H9 (cell line): ENCODE data around the gene ABCA7. TPM values are rescaled to one million over a fixed set of nuclear protein-coding genes. Genes with fewer than 3 reads are reported as not detected.

ENCODE experiments used
- DNase-seq: peaks from one replicate; pipeline ENCODE4 v3.0.0-alpha.2; 2017
- H2AFZ ChIP-seq: one replicate; pipeline ENCODE4 v1.6.1; 2013; ENCODE audit warnings: mild to moderate bottlenecking, low read length, control low read depth, moderate library complexity
- H2AK5ac ChIP-seq: 2 replicates; pipeline ENCODE4 v1.6.1; 2013; ENCODE audit warnings: low read length, control low read depth, mixed read lengths; ENCODE audit not compliant: insufficient read length
- H2BK120ac ChIP-seq: one replicate; pipeline ENCODE4 v1.6.1; 2013; ENCODE audit warnings: low read depth, mild to moderate bottlenecking, low read length, control low read depth, inconsistent platforms; ENCODE audit not compliant: poor library complexity, severe bottlenecking
- H2BK12ac ChIP-seq: 2 replicates; pipeline ENCODE4 v1.6.1; 2013; ENCODE audit warnings: low read length, control low read depth, mixed read lengths, low read depth; ENCODE audit not compliant: insufficient read length
- H2BK15ac ChIP-seq: 2 replicates; pipeline ENCODE4 v1.6.1; 2013; ENCODE audit warnings: low read depth, low read length, control low read depth
- H2BK20ac ChIP-seq: one replicate; pipeline ENCODE4 v1.6.1; 2013; ENCODE audit warnings: low read depth, mild to moderate bottlenecking, low read length, control low read depth, inconsistent platforms; ENCODE audit not compliant: poor library complexity, severe bottlenecking
- H2BK5ac ChIP-seq: 2 replicates; pipeline ENCODE4 v1.6.1; 2013; ENCODE audit warnings: low read length, control low read depth, mixed read lengths; ENCODE audit not compliant: insufficient read length
- H3K14ac ChIP-seq: 2 replicates; pipeline ENCODE4 v1.6.1; 2013; ENCODE audit warnings: low read length, control low read depth; ENCODE audit not compliant: insufficient read depth
- H3K18ac ChIP-seq: 2 replicates; pipeline ENCODE4 v1.6.1; 2013; ENCODE audit warnings: low read depth, mild to moderate bottlenecking, mixed read lengths, low read length, control low read depth; ENCODE audit not compliant: insufficient read length
- H3K23ac ChIP-seq: 2 replicates; pipeline ENCODE4 v1.6.1; 2013; ENCODE audit warnings: low read length, control low read depth, mixed read lengths, low read depth; ENCODE audit not compliant: insufficient read length
- H3K23me2 ChIP-seq: 2 replicates; pipeline ENCODE4 v1.6.1; 2013; ENCODE audit warnings: low read depth, mild to moderate bottlenecking, mixed read lengths, low read length, control low read depth; ENCODE audit not compliant: insufficient read length, poor library complexity, severe bottlenecking
- H3K27ac ChIP-seq: 2 replicates; pipeline ENCODE4 v1.5.1; 2013; ENCODE audit warnings: low read length, control low read depth, mixed read lengths, low read depth; ENCODE audit not compliant: insufficient read length
- H3K27me3 ChIP-seq: 2 replicates; pipeline ENCODE4 v1.6.1; 2013; ENCODE audit warnings: low read length, control low read depth, inconsistent platforms; ENCODE audit not compliant: insufficient read depth
- H3K4ac ChIP-seq: 2 replicates; pipeline ENCODE4 v1.6.1; 2013; ENCODE audit warnings: low read depth, mild to moderate bottlenecking, control low read depth, inconsistent platforms, low read length, moderate library complexity
- H3K4me1 ChIP-seq: 2 replicates; pipeline ENCODE4 v1.6.1; 2013; ENCODE audit warnings: low read length, control low read depth, inconsistent platforms; ENCODE audit not compliant: insufficient read depth
- H3K4me2 ChIP-seq: 2 replicates; pipeline ENCODE4 v1.6.1; 2013; ENCODE audit warnings: low read length, control low read depth, mixed read lengths; ENCODE audit not compliant: insufficient read length, insufficient read depth
- H3K56ac ChIP-seq: 2 replicates; pipeline ENCODE4 v1.6.1; 2013; ENCODE audit warnings: low read depth, mild to moderate bottlenecking, mixed read lengths, low read length, control low read depth; ENCODE audit not compliant: insufficient read length
- H3K79me1 ChIP-seq: 2 replicates; pipeline ENCODE4 v1.6.1; 2013; ENCODE audit warnings: low read depth, mild to moderate bottlenecking, moderate library complexity, low read length, control low read depth, inconsistent platforms; ENCODE audit not compliant: insufficient read depth, poor library complexity, severe bottlenecking
- H3K79me2 ChIP-seq: 2 replicates; pipeline ENCODE4 v1.6.1; 2013; ENCODE audit warnings: low read length, control low read depth, inconsistent platforms; ENCODE audit not compliant: insufficient read depth
- H3K9ac ChIP-seq: 2 replicates; pipeline ENCODE4 v1.6.1; 2013; ENCODE audit warnings: low read length, control low read depth, mixed read lengths; ENCODE audit not compliant: insufficient read length; ENCODE audit errors: extremely low read depth
- H3K9me3 ChIP-seq: one replicate; pipeline ENCODE4 v1.6.1; 2013; ENCODE audit warnings: low read depth, low read length, inconsistent platforms; ENCODE audit not compliant: control insufficient read depth
- H3T11ph ChIP-seq: one replicate; pipeline ENCODE4 v1.6.1; 2013; ENCODE audit warnings: mild to moderate bottlenecking, low read length, control low read depth, inconsistent platforms
- H4K20me1 ChIP-seq: one replicate; pipeline ENCODE4 v1.6.1; 2013; ENCODE audit not compliant: control insufficient read depth, insufficient read length, insufficient read depth
- H4K5ac ChIP-seq: 2 replicates; pipeline ENCODE4 v1.6.1; 2013; ENCODE audit warnings: low read depth, mild to moderate bottlenecking, mixed read lengths, low read length, control low read depth; ENCODE audit not compliant: insufficient read length
- H4K8ac ChIP-seq: replicated peaks from 2 replicates; pipeline ENCODE4 v1.6.1; 2013; ENCODE audit warnings: low read length, control low read depth, mixed read lengths, low read depth; ENCODE audit not compliant: insufficient read length
- H4K91ac ChIP-seq: 2 replicates; pipeline ENCODE4 v1.6.1; 2013; ENCODE audit warnings: low read depth, mild to moderate bottlenecking, moderate library complexity, mixed read lengths, low read length, control low read depth; ENCODE audit not compliant: insufficient read length
- H3K27ac Mint-ChIP-seq, 3 experiments: 2 replicates in 2 of 3; 3 replicates in 1 of 3; pipeline ENCODE4 v1.8.0; 2020 to 2021; ENCODE audit warnings: mixed read lengths in 3 of 3, mild to moderate bottlenecking in 1 of 3, moderate library complexity in 1 of 3
- H3K27me3 Mint-ChIP-seq: 2 replicates; pipeline ENCODE4 v1.8.0; 2021; ENCODE audit warnings: low read depth, mild to moderate bottlenecking, moderate library complexity, mixed read lengths
- H3K36me3 Mint-ChIP-seq, 3 experiments: 2 replicates in 2 of 3; 3 replicates in 1 of 3; pipeline ENCODE4 v1.8.0; 2020 to 2021; ENCODE audit warnings: low read depth in 3 of 3, mixed read lengths in 3 of 3; ENCODE audit not compliant: insufficient read depth in 1 of 3
- H3K4me1 Mint-ChIP-seq, 2 experiments: 2 replicates each; pipeline ENCODE4 v1.8.0; 2020; ENCODE audit warnings: mixed read lengths in 2 of 2
- H3K4me3 Mint-ChIP-seq, 2 experiments: 2 replicates in 1 of 2; 3 replicates in 1 of 2; pipeline ENCODE4 v1.8.0; 2020 to 2021; ENCODE audit warnings: mild to moderate bottlenecking in 2 of 2, mixed read lengths in 2 of 2, moderate library complexity in 1 of 2
- H3K9me3 Mint-ChIP-seq, 2 experiments: 2 replicates in 1 of 2; 3 replicates in 1 of 2; pipeline ENCODE4 v1.8.0; 2020; ENCODE audit warnings: mild to moderate bottlenecking in 2 of 2, mixed read lengths in 2 of 2, moderate library complexity in 1 of 2
- CTCF ChIP-seq: fragments of 200-600 bp; sonication (generic); conservative IDR thresholded peaks from 3 replicates; pipeline ENCODE4 v1.8.0; 2021; ENCODE audit warnings: antibody characterized with exemption, mild to moderate bottlenecking
- WGBS: extraction: QIAGEN DNeasy Blood & Tissue Kit; methylation state at CpG from one replicate; pipeline ENCODE4 v1.1.7; 2013; ENCODE audit warnings: missing lambda C conversion rate, low lambda C conversion rate, mixed read lengths; ENCODE audit not compliant: insufficient read length; ENCODE audit errors: extremely low coverage; 5-methylcytosine and 5-hydroxymethylcytosine counted together
- total RNA-seq: library from RNA; stranded (reverse); gene quantifications from 2 replicates; pipeline ENCODE4 v1.2.1, GENCODE V29; 2021

The ABCA7 gene
- total RNA-seq, 1 experiment from 2014 or later, result 34.6 TPM

- Histone ChIP-seq H3K14ac (no peak overlapping the region), H4K20me1 (no peaks in the 10 kb centered on the region), H4K8ac (no peak overlapping the region), H2AFZ (no peak overlapping the region), H3K23ac (no peak overlapping the region), H3K79me2 (no peaks in the 10 kb centered on the region), H4K5ac (no peak overlapping the region), H4K91ac (no peak overlapping the region), H3K79me1 (no peaks in the 10 kb centered on the region), H2BK15ac (no peak overlapping the region), H2BK5ac (no peak overlapping the region), H3K4me2 (no peak overlapping the region), H2BK20ac (no peak overlapping the region), H3K23me2 (no peaks in the 10 kb centered on the region), H3K27me3 (no peaks in the 10 kb centered on the region), H3K9me3 (peaks cover 9% of the 10 kb centered on the region), H2BK120ac (no peak overlapping the region), H3K4me1 (no peaks in the 10 kb centered on the region), H2AK5ac (no peak overlapping the region), H3K4ac (no peak overlapping the region), H3T11ph (no peak overlapping the region), H2BK12ac (no peak overlapping the region), H3K18ac (no peak overlapping the region), H3K27ac (no peak overlapping the region), H3K56ac (no peak overlapping the region), H3K9ac (no peak overlapping the region)
- TF ChIP-seq CTCF, result no peak
- H3K4me1 Mint-ChIP-seq, result peaks cover 2 to 15% of the 10 kb centered on the region in 2 experiments; a peak in 3 of 4 replicates
- H3K27ac Mint-ChIP-seq, result peak overlapping the region in 2 of 3 experiments; percentile 62 to 78; a peak in 3 of 7 replicates
- DNase-seq, result no peak
- peaks cover 2 to 16% (median 9%) of the 10 kb centered on the region in 3 experiments; a peak in 4 of 7 replicates for H3K36me3 Mint-ChIP-seq
- H3K9me3 Mint-ChIP-seq, result no peaks in the 10 kb centered on the region
- WGBS, result no CpG with 5 or more reads among the region's 5 CpGs
- peak overlapping the region in 1 of 2 experiments; percentile 24; a peak in 1 of 5 replicates for H3K4me3 Mint-ChIP-seq
- no peaks in the 10 kb centered on the region; the same call in 1 of the 2 replicates for H3K27me3 Mint-ChIP-seq
These were observed 12.6 kb downstream of the ABCA7 start for GRCh38 chr19:1052349-1052975.
